Panc1 (cell line): Measurements from ENCODE around the gene MOG. TPM values are rescaled to one million over a fixed set of nuclear protein-coding genes. Genes with fewer than 3 reads are reported as not detected.
A peak's percentile ranks its signal among the peaks of the same experiment; 100 is the strongest.

Experiments used
- ATAC-seq: fragments of 200-7000 bp; cut with Tn5 transposase; 2 replicates; pipeline ENCODE4 v1.9.1; 2020; ENCODE audit warnings: mild to moderate bottlenecking, moderate library complexity
- Bru-seq: library from RNA; stranded (reverse); fragments of 400-500 nt; gene quantifications from one replicate; lab custom pipeline; 2021; lab: Mats Ljungman, UMichigan
- BruChase-seq, 2 experiments: library from RNA; stranded (reverse); fragments of 400-500 nt; gene quantifications; one replicate each; lab custom pipeline; 2021; lab: Mats Ljungman, UMichigan
- BruUV-seq: library from RNA; stranded (reverse); fragments of 400-500 nt; replicated peaks from 2 replicates; lab custom pipeline; 2021; lab: Mats Ljungman, UMichigan
- CTCF ChIA-PET: fragments of 300-600 bp; sonication (Branson Sonifier 250); formaldehyde crosslinking; loops from one replicate; lab custom pipeline; 2022; ENCODE audit warnings: antibody characterized with exemption; lab: Charles Lee
- POLR2A ChIA-PET: fragments of 300-600 bp; sonication (Branson Sonifier 250); formaldehyde crosslinking; loops from one replicate; lab custom pipeline; 2022; ENCODE audit warnings: antibody characterized with exemption; lab: Charles Lee
- DNase-seq: peaks from one replicate; pipeline ENCODE4 v3.0.0-alpha.2; 2010; ENCODE audit warnings: low read depth, low spot score
- H3K27ac ChIP-seq: 2 replicates; pipeline ENCODE4 v1.5.1; 2011; ENCODE audit warnings: mild to moderate bottlenecking, low read length, inconsistent platforms
- H3K27me3 ChIP-seq: fragments of 200-500 bp; sonication (Bioruptor generic); 2 replicates; pipeline ENCODE4 v1.6.0; 2014; ENCODE audit warnings: low read length, inconsistent platforms; ENCODE audit not compliant: control insufficient read depth, insufficient read depth
- H3K36me3 ChIP-seq: fragments of 200-500 bp; sonication (Bioruptor generic); 2 replicates; pipeline ENCODE4 v1.5.1; 2014; ENCODE audit warnings: inconsistent platforms, mild to moderate bottlenecking, low read length, moderate library complexity; ENCODE audit not compliant: control insufficient read depth, insufficient read depth
- H3K4me1 ChIP-seq: 2 replicates; pipeline ENCODE4 v1.5.1; 2011; ENCODE audit warnings: inconsistent platforms, mild to moderate bottlenecking, low read length, moderate library complexity; ENCODE audit not compliant: control insufficient read depth, insufficient read depth
- H3K4me3 ChIP-seq, 2 experiments: 2 replicates each; pipeline ENCODE4 v1.5.1; 2011 to 2012; ENCODE audit warnings: low read depth in 2 of 2, low read length in 2 of 2, mild to moderate bottlenecking in 2 of 2, inconsistent platforms in 1 of 2, moderate library complexity in 1 of 2
- H3K9me3 ChIP-seq: fragments of 200-500 bp; sonication (Bioruptor generic); 2 replicates; pipeline ENCODE4 v1.5.1; 2014; ENCODE audit warnings: low read depth, mild to moderate bottlenecking, inconsistent platforms, low read length, moderate library complexity; ENCODE audit not compliant: control insufficient read depth, insufficient read depth
- POLR2AphosphoS5 ChIP-seq: IDR thresholded peaks from 2 replicates; pipeline ENCODE4 v1.6.1; 2012; ENCODE audit warnings: mild to moderate bottlenecking, low read depth, low read length, moderate library complexity
- SIN3A ChIP-seq: IDR thresholded peaks from 2 replicates; pipeline ENCODE4 v1.6.1; 2012; ENCODE audit warnings: low read depth, mild to moderate bottlenecking, low read length, moderate library complexity, borderline replicate concordance; ENCODE audit not compliant: insufficient read depth
- TCF7L2 ChIP-seq: IDR thresholded peaks from 2 replicates; pipeline ENCODE4 v1.6.1; 2011; ENCODE audit warnings: mild to moderate bottlenecking, low read depth, low read length, inconsistent platforms
- in situ Hi-C: cut with HindIII; loops from 2 replicates; pipeline ENCODE4 v1.10.0; 2016; ENCODE audit warnings: low sequenced_read_pairs, low pct_unique_long_range_greater_than_20kb
- intact Hi-C: fragments of 100-400 bp; cut with micrococcal nuclease; formaldehyde crosslinking; loops from one replicate; pipeline ENCODE4 v1.10.0; 2022; ENCODE audit not compliant: unreplicated experiment
- long read RNA-seq: library from polyadenylated mRNA; unstranded; transcript quantifications from one replicate; pipeline ENCODE4 v2.0.0, GENCODE V29; 2021; ENCODE audit not compliant: unreplicated experiment
- polyA plus RNA-seq: library from polyadenylated mRNA; unstranded; fragments of >200 nt; gene quantifications from one replicate; pipeline ENCODE4 v1.2.1, GENCODE V29; 2012; ENCODE audit warnings: missing spikeins; ENCODE audit not compliant: insufficient read length
- total RNA-seq: library from RNA; stranded (reverse); gene quantifications from one replicate; pipeline ENCODE4 v1.2.1, GENCODE V29; 2021; ENCODE audit not compliant: unreplicated experiment
- TF ChIP-seq, protein P1 (sequence below), 2 experiments: IDR thresholded peaks; 2 replicates each; pipeline ENCODE4 v1.6.1; 2011 to 2012; ENCODE audit warnings: low read depth in 2 of 2, control low read depth in 1 of 2, low read length in 1 of 2, mild to moderate bottlenecking in 1 of 2, moderate library complexity in 1 of 2; ENCODE audit not compliant: insufficient read depth in 1 of 2
- TF ChIP-seq, protein P2 (sequence below): fragments of 450-650 bp; IDR thresholded peaks from 2 replicates; pipeline ENCODE4 v1.5.1; 2017; ENCODE audit warnings: mild to moderate bottlenecking

MOG gene
- total RNA-seq (not detected), Bru-seq, nascent RNA (not detected), BruChase-seq, experiment 1, labeled RNA remaining after a 2-hour chase (not detected), BruChase-seq, experiment 2, labeled RNA remaining after a 6-hour chase (percentile 6 among the genes with signal in this experiment)
- not detected for polyA plus RNA-seq
- long read RNA-seq: 0 reads

DNA sequence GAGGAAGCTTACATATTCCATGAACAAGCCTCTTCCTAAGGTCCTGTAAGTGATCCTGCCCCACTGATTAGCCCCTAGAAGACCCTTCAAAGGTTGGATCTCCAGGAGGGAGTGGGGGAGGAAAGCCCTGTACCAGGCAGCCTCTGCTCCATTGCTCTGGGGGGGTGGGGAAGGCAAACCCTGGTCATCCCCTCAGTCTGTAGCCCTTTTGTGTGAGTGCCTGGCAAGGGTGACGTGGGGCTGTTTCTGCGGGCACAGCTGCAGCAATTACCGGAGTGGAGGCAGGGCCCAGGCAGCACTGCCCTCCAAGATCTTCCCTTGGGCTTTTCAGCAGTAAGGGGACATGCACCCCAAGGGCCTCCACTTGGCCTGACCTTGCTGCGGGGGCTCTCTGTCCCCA lies at the start of gene MOG:
Gene MOG, plus strand, starts transcription at position 295 of the 400 bp plus-strand sequence. CDS start 118 bp downstream, outside the sequence.
- peaks cover 2% of the 10 kb centered on the region; the same call in 1 of the 2 replicates for H3K27me3 ChIP-seq
- TF ChIP-seq, protein P1, sequence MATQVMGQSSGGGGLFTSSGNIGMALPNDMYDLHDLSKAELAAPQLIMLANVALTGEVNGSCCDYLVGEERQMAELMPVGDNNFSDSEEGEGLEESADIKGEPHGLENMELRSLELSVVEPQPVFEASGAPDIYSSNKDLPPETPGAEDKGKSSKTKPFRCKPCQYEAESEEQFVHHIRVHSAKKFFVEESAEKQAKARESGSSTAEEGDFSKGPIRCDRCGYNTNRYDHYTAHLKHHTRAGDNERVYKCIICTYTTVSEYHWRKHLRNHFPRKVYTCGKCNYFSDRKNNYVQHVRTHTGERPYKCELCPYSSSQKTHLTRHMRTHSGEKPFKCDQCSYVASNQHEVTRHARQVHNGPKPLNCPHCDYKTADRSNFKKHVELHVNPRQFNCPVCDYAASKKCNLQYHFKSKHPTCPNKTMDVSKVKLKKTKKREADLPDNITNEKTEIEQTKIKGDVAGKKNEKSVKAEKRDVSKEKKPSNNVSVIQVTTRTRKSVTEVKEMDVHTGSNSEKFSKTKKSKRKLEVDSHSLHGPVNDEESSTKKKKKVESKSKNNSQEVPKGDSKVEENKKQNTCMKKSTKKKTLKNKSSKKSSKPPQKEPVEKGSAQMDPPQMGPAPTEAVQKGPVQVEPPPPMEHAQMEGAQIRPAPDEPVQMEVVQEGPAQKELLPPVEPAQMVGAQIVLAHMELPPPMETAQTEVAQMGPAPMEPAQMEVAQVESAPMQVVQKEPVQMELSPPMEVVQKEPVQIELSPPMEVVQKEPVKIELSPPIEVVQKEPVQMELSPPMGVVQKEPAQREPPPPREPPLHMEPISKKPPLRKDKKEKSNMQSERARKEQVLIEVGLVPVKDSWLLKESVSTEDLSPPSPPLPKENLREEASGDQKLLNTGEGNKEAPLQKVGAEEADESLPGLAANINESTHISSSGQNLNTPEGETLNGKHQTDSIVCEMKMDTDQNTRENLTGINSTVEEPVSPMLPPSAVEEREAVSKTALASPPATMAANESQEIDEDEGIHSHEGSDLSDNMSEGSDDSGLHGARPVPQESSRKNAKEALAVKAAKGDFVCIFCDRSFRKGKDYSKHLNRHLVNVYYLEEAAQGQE (IDR thresholded peaks at IDR 0.05; ENCODE audit: insufficient read depth in 1 of 2, low read depth in 2 of 2, low read length in 1 of 2): no peak
- TF ChIP-seq, protein P2, sequence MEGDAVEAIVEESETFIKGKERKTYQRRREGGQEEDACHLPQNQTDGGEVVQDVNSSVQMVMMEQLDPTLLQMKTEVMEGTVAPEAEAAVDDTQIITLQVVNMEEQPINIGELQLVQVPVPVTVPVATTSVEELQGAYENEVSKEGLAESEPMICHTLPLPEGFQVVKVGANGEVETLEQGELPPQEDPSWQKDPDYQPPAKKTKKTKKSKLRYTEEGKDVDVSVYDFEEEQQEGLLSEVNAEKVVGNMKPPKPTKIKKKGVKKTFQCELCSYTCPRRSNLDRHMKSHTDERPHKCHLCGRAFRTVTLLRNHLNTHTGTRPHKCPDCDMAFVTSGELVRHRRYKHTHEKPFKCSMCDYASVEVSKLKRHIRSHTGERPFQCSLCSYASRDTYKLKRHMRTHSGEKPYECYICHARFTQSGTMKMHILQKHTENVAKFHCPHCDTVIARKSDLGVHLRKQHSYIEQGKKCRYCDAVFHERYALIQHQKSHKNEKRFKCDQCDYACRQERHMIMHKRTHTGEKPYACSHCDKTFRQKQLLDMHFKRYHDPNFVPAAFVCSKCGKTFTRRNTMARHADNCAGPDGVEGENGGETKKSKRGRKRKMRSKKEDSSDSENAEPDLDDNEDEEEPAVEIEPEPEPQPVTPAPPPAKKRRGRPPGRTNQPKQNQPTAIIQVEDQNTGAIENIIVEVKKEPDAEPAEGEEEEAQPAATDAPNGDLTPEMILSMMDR: no peak
- TF ChIP-seq SIN3A (no peak), POLR2AphosphoS5 (no peak), TCF7L2 (no peak)
- no peak within 1 kb of the TSS for H3K27ac ChIP-seq
- ChIA-PET CTCF (no interaction called here), POLR2A (no interaction called here)
- ATAC-seq (no peak), DNase-seq (no peak)
- H3K4me1 ChIP-seq: no peaks in the 10 kb centered on the region
- H3K36me3 ChIP-seq: no peaks in the 10 kb centered on the region
- in situ Hi-C loops (no loop called here), intact Hi-C loops (no loop called here)
- no peak within 1 kb of the TSS for H3K4me3 ChIP-seq
- no peaks in the 10 kb centered on the region for H3K9me3 ChIP-seq
- no TSS peak for BruUV-seq

DNA sequence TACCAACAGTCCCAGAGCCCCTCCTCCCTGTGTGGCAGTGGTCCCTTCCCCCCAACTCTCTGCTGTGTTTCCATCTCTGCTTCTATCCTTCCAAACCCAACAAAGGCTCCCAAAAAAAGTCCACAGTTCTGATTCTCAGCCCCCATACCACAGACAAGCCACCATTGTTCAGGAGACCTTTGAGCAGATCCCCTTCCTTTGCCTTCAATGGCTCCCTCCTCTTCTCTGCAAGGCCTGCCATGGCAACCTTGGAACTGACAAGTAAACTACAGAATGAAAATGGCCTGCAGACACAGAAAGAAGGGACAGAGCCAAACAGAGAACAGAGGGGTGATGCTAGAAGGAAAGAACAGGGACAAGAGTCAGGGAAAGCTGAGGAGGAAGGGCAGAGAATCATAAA lies 48.8 kb upstream of the MOG start:
- ChIA-PET POLR2A (no interaction called here), CTCF (no interaction called here)
- Histone ChIP-seq H3K27me3 (no peaks in the 10 kb centered on the region), H3K36me3 (no peaks in the 10 kb centered on the region), H3K4me3 (no peak overlapping the region), H3K9me3 (no peaks in the 10 kb centered on the region), H3K4me1 (no peaks in the 10 kb centered on the region), H3K27ac (no peak overlapping the region)
- TF ChIP-seq, protein P2: no peak
- TF ChIP-seq POLR2AphosphoS5: no peak
- no peak for TF ChIP-seq SIN3A
- TF ChIP-seq, protein P1 (IDR thresholded peaks at IDR 0.05; ENCODE audit: insufficient read depth in 1 of 2, low read depth in 2 of 2, low read length in 1 of 2): no peak
- DNase-seq (no peak), ATAC-seq (no peak)
- no TSS peak for BruUV-seq
- intact Hi-C loops (no loop called here), in situ Hi-C loops (no loop called here)
